GM12892 (cell line): Measurements from ENCODE around the gene MAP1LC3B2.

Experiments
- POLR2A ChIP-seq: IDR thresholded peaks from 2 replicates; pipeline ENCODE4 v1.6.1; 2011; ENCODE audit warnings: low read depth, low read length, control low read depth
- POLR2AphosphoS5 ChIP-seq: IDR thresholded peaks from 2 replicates; pipeline ENCODE4 v1.6.1; 2011; ENCODE audit warnings: low read depth, low read length, control low read depth

GRCh38 chr12:116599285-116600136 is 40.3 kb downstream of the MAP1LC3B2 start:
- no peak for TF ChIP-seq POLR2A
- TF ChIP-seq POLR2AphosphoS5: no peak
